ENCODE data around the gene EML2.

The EML2 gene

DNA sequence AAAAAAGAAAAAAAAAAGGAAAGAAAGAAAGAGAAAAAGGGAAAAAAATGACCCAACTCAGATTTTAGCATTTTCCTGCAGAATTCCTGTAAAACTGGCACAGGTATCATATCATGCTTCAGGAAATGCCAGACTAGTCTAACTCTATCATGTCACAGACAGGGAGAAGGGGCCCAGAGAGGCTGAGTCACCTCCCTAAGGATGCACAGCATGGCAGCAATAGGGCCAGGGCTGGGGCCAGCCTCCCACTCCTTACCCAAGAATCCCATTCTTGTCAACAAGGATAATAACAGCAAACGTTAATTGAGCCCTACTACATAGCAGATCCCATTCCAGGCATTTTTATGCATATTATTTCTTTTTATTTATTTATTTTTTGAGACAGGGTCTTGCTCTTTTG is 45.7 kb downstream of the EML2 start:
- DNase-seq (ENCODE audit: low read depth) = no peak

DNA sequence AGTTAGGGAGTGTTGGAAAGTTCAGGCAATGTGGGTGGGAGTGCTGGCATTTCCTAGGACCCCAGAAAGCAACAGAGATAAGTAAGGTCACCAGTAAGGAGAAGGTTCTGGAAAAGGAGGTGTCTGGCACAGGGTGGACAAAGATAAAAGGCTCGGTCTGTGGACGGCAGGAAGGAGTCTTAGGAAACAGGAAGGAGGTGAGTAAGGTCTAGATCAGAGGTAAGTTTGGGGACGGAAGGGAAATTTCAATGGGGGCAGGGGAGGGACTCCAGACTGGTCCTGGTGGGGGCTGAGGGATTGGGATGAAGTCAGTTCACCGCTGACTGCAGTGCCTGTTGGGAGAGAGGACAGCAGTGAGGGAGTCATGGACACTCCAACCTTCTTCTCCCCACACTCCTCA is 46.8 kb downstream of the EML2 start:
- no peak overlapping the region for H3K4me3 ChIP-seq (ENCODE audit: low read depth, low read length)
- DNase-seq (ENCODE audit: low read depth) = no peak

More for the DNA sequence above, 45.7 kb downstream of the EML2 start:
- H3K4me3 ChIP-seq (ENCODE audit: low read depth, low read length) = no peak overlapping the region

DNA sequence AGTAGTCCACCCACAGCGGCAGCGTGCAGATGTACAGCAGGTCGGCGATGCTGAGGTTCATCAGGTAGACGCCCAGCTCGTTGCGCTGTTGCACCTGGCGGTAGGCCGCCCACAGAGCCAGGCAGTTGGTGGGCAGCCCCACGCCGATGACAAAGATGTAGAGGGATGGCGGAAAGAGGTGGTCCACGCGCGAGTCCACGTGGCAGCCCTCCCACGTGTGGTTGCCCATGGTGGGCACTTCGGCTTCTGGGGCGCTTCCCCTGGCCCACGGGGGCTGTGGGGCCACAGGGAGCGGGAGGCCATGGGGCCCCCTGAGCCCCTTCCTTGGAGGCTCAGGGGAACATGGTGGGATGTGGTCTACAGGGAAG is 47.6 kb downstream of the EML2 start:
- H3K4me3 ChIP-seq (ENCODE audit: low read depth, low read length) = no peak overlapping the region
- no peak for DNase-seq (ENCODE audit: low read depth)

DNA sequence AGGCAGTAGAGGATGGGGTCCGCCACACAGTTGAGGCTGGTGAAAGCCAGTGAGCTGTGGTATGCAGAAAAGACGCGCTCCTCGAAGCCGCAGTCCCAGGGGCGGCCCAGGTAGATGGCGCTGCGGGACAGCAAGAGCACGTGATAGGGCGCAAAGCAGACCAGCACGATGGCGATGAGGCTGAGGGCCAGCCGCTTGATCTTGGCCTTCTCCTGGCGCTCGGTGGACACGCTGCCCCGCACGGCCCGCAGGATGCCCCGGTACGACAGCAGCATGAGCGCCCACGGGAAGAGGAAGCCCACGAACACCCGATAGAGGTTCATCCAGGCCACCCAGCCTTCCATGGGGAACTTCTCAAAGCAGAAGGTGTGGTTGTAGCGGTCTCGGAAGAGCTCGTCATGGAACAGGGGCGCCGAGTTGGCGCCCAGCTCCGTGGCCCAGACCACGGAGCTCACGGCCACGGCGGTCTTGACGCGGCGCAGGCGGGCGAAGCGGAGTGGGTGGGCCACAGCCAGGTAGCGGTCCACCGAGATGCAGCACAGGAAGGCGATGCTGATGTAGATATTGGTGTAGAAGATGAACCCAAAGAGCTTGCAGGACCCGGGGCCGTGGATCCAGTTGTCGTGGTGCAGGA is 48.1 kb downstream of the EML2 start:
- DNase-seq (ENCODE audit: low read depth) = no peak
- H3K4me3 ChIP-seq (ENCODE audit: low read depth, low read length) = no peak overlapping the region

DNA sequence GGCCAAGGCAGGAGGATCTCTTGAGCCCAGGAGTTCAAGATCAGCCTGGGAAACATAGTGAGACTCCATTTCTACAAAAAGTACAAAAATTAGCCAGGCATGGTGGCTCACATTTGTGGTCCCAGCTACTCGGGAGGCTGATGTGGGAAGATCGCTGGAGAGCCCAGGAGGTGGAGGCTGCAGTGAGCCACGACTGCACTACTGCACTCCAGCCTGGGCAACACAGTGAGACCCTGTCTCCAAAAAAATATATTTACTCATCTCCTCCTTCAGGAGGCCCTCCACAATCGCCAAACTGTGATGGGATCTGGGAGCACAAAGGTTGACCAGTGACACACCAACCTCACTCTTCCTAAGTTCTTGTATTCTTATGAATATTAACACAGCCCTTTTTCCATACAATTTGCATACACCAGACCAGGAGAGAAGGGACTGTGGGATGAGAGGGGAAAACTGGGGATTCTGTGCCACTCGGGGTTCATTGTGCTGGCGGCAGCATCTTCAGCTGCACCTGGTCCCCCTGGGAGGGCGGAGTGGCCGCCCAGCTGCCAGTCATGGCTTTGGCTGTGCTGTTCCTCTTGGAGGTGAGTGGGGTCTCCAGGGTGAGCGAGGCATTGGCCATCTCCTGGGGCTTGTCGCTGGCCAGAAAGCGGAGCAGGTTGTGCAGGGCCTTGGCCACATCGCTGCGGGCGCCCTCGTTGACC is 48.7 kb downstream of the EML2 start:
- no peak overlapping the region for H3K4me3 ChIP-seq (ENCODE audit: low read depth, low read length)
- DNase-seq (ENCODE audit: low read depth) = no peak

DNA sequence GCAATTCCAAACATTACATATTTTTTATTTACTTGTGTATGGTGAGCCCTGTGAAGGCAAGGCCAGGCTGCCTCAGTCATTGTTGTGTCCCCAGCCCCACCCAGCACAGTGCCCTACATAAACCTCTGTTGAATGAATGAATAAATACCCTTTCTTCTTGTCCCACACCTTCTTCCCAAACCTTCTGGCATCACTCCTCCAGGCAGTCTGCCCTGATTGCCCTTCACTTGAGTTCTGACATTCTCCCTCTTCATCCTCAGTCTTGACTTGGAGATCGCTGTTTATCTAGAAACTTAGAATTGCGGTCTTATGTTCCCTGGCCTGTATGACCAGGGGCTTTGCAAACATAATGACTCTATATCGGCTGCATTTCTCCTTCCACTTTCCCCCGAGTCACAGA is 49.4 kb downstream of the EML2 start:
- no peak overlapping the region for H3K4me3 ChIP-seq (ENCODE audit: low read depth, low read length)
- DNase-seq (ENCODE audit: low read depth) = no peak

DNA sequence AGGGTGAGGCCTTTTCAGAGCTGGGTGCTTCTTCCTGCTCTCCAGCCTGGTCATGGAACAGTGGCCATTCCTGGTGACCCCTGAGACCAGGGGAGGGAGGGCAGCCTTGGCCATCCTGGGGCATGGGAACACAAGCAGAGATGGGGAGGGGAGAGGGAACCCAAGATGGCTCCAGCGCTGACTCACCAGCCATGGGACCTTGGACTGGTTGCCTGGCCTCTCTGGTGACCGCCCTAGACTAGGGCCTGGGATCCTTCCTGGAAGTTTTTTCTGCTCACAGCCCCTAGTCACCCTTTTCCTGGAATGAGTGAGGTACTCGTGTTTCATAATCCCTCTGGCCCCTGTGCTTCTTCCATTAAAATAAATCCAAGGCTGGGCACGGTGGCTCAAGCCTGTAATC is 51.3 kb downstream of the EML2 start:
- no peak for DNase-seq (ENCODE audit: low read depth)
- no peak overlapping the region for H3K4me3 ChIP-seq (ENCODE audit: low read depth, low read length)

DNA sequence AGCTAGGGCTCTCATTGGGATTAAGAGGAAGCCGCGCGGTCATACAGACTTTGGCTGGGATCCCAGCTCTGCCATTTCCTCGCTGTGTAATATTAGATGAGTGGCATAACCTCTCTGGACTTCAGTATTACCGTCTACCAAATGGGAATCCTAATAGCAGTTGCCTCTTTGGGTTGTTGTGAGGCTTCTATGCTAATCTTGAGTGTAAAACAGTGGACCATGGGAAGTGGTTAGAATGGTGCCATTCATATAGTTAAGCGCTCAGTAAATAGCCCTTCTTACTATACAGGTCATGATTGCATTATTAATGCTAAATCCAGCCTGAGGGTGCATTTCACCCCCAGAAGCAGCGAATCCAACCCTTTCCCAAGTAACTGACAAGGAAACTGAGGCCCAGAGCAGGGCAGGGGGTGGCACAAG is 54.0 kb downstream of the EML2 start:
- no peak for DNase-seq (ENCODE audit: low read depth)
- peak overlapping the region; percentile 59 for H3K4me3 ChIP-seq (ENCODE audit: low read depth, low read length)

DNA sequence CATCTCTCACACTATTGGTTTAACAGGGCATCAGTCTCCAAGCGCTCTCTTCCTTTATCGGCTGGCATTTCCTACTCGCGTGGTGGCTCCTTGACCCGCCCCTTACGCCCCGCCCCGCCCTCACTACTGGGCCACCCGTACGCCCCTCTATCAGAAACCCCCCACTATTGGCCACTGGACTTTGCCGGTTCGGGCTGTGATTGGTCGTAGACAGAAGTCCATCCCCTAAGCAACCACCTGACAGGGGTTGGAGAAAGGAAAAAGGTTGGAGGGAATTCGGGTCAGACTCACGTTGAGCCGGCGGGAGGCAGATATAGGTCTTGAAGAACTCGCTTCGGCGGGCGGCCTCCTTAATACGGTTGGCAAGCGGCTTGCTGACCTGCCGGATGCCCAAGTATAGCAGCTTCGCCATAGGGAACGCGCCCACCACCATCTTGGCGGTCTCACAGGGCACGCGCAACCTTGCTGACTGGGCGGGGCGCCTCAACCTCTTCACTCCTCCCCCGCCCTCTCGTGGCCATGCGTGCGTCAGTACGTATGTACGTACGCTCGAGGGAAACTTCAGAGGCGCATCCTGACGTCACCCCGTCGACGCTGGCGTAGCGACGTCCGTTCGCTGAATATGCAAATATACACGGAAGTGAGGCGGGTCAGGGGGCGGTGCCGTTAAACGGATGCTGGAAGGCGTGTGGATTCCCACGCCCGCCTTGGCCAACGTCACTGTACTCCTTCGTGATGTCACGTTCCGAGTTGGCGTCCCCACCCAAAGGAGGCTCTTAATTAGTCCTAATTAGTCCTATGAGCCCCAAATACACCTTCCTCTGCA is 54.7 kb downstream of the EML2 start, which contains the start of gene OPA3:
TSS of gene OPA3 (minus strand) at position 471 of the 826 bp plus-strand sequence. CDS start at position 433, 38 bp downstream.
- H3K4me3 ChIP-seq (ENCODE audit: low read depth, low read length) = peak within 1 kb of the TSS; percentile 59
- peak; percentile 100 for DNase-seq (ENCODE audit: low read depth)

DNA sequence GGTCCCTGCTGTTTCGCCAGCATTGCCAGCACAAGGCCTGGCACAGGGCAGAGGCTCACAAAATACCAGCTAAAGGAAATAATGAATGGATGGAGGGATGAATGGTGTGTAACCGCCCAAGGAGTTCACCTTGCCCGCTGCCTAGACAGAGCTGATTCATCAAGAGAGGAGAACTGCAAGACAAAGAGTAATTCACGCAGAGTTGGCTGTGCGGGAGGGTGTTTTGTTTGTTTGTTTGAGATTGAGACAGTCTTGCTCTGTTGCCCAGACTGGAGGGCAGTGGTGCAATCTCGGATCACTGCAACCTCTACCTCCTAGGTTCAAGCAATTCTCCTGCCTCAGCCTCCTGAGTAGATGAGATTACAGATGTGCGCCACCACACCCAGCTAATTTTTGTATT is 57.6 kb downstream of the EML2 start:
- H3K4me3 ChIP-seq (ENCODE audit: low read depth, low read length) = no peak overlapping the region
- no peak for DNase-seq (ENCODE audit: low read depth)

DNA sequence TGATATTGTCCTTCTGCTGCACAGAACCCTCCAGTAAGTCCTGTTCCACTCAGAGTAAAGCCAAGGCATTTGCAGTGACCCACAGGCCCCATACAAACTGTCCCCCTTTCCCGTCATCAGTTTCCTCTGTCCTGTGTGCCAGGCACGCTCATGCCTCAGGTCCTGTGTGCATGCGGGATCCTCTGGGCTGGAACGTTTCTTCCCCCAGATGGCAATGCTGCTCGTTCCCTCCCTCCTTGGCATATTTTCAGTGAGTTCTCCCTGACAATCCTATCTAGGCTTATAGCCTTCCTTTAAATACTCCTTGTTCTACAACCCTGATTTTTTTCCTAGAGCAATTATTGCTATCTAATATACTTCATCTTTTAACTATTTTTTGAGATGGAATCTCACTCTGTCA is 60.3 kb downstream of the EML2 start:
- DNase-seq (ENCODE audit: low read depth) = no peak
- no peak overlapping the region for H3K4me3 ChIP-seq (ENCODE audit: low read depth, low read length)

DNA sequence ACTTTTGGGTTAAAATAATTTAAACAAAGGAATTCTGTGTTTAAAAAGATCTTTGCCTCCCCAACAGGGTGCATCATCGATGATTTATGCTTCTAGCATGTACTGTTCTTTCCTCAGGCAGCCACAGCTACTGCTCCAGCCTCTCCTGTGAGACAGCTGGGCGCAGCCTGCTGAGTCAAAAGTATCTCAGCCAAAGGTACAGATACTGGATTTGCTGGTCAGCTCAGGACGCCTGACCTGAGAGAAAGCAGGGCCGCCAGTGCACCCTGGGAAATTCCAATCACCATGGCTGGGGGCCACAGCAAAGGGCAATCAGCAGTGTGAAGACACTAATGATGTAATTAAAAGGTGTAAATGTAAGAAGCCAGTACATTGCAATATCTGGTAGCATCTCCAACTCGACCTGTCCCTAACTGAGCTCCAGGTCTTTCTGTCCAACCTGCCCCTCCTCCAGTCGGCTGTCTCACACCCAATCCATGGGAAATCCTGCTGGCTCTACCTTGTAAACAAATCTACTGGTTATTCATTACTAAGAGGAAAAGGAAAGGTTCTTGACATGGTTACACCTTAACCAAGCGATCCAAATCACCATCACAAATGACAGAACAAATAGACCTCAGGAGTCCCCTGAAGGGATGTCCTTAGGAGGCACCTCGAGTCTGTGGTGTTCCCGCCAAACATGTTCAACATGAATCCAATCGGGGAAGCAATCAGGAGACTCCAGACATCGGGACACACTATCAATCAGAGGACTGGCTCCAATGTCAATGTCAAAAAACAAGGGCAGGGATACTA is 61.9 kb downstream of the EML2 start:
- H3K4me3 ChIP-seq (ENCODE audit: low read depth, low read length) = no peak overlapping the region

DNA sequence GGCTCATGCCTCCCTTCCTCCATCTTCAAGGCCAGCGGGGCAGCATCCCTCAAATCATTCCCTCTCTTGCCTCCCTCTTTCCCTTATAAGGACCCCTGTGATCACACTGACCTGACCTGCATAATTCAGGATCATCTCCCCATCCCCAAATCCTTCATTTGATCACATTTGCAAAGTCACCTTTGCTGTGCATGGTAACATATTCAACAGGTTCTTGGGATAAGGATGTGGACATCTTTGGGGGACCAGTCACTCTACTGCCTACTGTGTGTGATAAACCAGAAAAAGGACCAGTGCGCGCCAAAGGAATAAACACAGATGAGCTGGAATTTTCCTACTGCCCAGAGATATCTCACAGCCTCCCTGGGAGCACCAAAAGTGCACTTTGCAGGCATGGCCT is 62.5 kb downstream of the EML2 start:
- DNase-seq (ENCODE audit: low read depth) = no peak
- H3K4me3 ChIP-seq (ENCODE audit: low read depth, low read length) = no peak overlapping the region

More for the DNA sequence above, 61.9 kb downstream of the EML2 start:
- peak; percentile 74 for DNase-seq (ENCODE audit: low read depth)

DNA sequence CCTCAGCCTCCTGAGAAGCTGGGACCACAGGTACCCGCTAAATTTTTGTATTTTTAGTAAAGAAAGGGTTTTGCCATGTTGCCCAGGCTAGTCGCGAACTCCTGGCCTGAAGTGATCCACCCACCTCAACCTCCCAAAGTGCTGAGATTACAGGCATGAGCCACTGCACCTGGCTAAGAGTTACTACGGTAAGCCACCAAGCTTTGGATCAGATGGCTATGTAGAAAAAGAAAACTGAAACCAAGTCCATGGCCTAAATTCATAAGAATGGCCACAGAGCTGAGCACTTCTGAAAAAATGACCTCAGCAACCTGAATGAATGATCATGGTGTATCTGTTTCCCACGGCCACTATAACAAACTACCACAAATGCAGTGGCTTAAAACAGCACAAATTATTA is 64.0 kb downstream of the EML2 start:
- H3K4me3 ChIP-seq (ENCODE audit: low read depth, low read length) = no peak overlapping the region
- no peak for DNase-seq (ENCODE audit: low read depth)

DNA sequence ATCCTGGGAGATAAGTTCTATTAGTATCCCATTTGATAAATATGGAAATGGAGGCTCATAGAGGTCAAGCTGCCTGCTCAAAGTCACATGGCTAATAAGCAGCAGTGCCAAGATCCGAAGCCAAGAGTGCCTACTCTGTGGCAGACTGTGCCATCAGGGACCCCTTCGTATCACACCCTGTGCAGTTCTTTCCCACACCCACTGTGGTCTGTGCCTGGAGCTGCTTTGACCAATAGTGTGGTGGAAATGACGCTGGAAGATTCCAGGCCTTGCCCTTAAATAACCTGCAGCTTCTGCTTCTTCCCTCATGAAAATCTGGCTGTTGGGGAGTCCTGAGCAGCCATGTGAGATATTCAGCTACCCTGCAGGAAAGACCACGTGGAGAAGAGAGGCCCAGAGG is 64.7 kb downstream of the EML2 start:
- DNase-seq (ENCODE audit: low read depth) = no peak
- H3K4me3 ChIP-seq (ENCODE audit: low read depth, low read length) = no peak overlapping the region

DNA sequence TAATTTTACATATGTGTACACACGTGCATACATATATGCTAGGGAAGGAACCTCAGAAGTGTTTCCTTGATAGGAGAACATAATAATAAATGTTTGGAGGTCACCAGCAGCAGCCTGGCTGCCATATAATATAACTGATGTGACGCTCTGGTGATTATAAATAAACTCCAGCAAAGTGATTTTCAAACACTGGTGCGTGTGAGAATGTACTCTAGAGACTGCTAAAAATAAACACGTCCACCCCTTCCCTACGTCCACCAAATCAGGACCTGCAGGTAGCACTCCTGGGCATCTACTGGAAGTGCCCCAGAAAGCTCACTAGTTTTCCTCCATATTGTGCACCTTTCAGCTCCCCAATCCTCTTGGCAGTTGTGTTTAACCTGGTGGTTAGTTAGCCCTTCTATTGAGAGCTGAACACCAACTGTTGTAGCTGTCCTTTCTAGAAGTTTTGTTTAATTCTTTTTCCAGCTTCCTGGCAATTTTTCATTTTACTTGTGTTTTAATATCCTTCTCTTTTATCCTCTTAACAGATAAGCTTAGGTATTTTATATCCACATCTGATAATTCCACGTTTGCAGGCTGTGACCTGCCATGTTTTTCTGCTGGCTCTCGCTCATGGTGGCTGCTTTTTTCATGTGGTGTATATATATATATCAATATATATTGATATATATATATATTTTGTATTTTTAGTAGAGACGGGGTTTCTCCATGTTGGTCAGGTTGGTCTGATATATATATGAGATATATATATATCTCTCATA is 67.6 kb downstream of the EML2 start:
- no peak overlapping the region for H3K4me3 ChIP-seq (ENCODE audit: low read depth, low read length)
- DNase-seq (ENCODE audit: low read depth) = no peak

DNA sequence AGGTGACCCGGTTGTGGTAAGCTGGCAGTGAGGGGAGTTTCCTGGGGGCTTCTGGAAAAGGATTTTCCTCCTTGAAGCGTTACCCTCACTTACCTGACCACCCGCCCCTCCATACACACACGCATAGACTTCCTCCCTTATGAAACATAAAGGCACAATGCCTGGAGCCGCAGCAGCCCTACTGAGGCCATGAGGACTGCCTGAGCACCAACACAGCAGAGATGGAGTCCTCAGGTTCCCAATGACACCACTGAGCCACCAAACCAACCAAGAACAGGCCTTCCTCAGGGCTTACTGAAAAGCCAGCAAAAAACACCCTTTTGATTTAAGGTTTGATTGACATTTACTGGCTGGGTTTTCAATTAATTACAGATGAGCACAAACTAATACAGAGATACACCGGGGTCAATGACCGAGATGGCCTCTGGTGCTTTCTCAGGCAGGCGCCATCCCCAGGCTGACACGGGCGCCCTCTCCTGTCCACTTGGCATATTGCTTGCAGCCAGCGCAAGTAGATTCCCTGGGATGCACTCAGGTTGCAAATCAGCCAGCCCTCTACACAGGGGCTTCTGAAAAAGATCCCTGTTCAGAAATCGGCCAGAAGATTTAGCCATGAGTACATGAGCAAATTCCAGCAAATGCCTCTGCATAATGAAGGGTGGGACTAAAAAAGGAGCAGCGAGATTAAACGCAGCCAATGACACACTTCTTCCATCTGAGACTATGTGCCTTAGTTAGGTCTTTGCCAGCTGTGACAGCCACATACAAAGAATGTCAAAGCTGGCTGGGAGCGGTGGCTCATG is 69.4 kb downstream of the EML2 start:
- H3K4me3 ChIP-seq (ENCODE audit: low read depth, low read length) = no peak overlapping the region
- DNase-seq (ENCODE audit: low read depth) = no peak

DNA sequence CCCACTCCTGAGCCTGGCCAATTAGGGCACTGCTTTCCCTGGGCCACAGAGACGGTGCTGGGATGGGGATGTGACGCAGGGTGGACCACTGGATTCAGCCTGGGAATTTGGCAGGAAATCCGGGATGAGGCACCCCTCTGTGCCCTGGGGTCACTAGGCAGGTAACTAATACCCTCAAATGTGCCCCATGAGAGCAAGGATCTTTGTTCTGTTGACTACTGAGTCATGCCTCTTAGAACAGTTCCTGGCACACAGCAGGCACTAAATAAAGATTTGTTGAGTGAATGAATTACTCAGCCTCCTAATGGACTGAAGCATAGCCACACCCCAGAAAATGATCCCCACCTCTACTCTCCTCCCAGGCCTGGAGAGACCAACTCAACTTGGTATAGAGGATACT is 70.5 kb downstream of the EML2 start:
- DNase-seq (ENCODE audit: low read depth) = peak; percentile 89
- no peak overlapping the region for H3K4me3 ChIP-seq (ENCODE audit: low read depth, low read length)
